NCI-H2227 (cell line): ENCODE data around the gene CDON.
"Not testable (repeated sequence)": the region's sequence is repeated elsewhere in the genome, so short reads cannot be mapped to it uniquely, and the experiment has no call there.

Experiments
- DNase-seq: peaks from one replicate; lab custom pipeline; 2025; ENCODE audit not compliant: unreplicated experiment; lab: John Stamatoyannopoulos, UW

The CDON gene

GRCh38 chr11:125925804-125926203 is 136.9 kb downstream of the CDON start:
- no peak for DNase-seq

- no peak for DNase-seq
Observed at GRCh38 chr11:125925247-125925740, 137.4 kb downstream of the CDON start.

- DNase-seq: no peak
Observed at GRCh38 chr11:125924384-125925007, 138.2 kb downstream of the CDON start.

- DNase-seq: no peak
Observed at GRCh38 chr11:125923633-125924032, 139.0 kb downstream of the CDON start.

- DNase-seq: peak; percentile 76
Observed at GRCh38 chr11:125923012-125923579, 139.6 kb downstream of the CDON start.

GRCh38 chr11:125922156-125922555 is 140.5 kb downstream of the CDON start:
- DNase-seq: no peak

GRCh38 chr11:125921042-125921441 is 141.6 kb downstream of the CDON start:
- no peak for DNase-seq

- no peak for DNase-seq
Observed at GRCh38 chr11:125918140-125918840, 144.4 kb downstream of the CDON start.

- DNase-seq: no peak
Observed at GRCh38 chr11:125916683-125917347, 145.9 kb downstream of the CDON start.

- not testable (repeated sequence) for DNase-seq
Observed at GRCh38 chr11:125914601-125915000, 148.1 kb downstream of the CDON start.

- no peak for DNase-seq
Observed at GRCh38 chr11:125910226-125910849, 152.3 kb downstream of the CDON start.
